Thyroid gland (tissue), 4 donors: ENCODE data around the gene VPS9D1. TPM values are rescaled to one million over a fixed set of nuclear protein-coding genes. Genes with fewer than 3 reads are reported as not detected.

Source experiments
- DNase-seq, 2 donors: peaks; one replicate each; pipeline ENCODE4 v3.0.0-alpha.2; 2019
- H3K27ac ChIP-seq, 3 donors: fragments of 200-600 bp; sonication (generic); 1 replicate in 2 of 3; 2 replicates in 1 of 3; pipeline ENCODE4 v1.5.1; 2016 to 2019; ENCODE audit warnings: mild to moderate bottlenecking in 1 of 3, moderate library complexity in 1 of 3
- H3K27me3 ChIP-seq: fragments of 200-600 bp; sonication (generic); one replicate; pipeline ENCODE4 v1.5.1; 2019
- H3K36me3 ChIP-seq, 2 donors: fragments of 200-600 bp; sonication (generic); one replicate each; pipeline ENCODE4 v1.5.1; 2016 to 2019
- H3K4me1 ChIP-seq, 2 donors: fragments of 200-600 bp; sonication (generic); one replicate each; pipeline ENCODE4 v1.5.1; 2017 to 2019
- H3K4me3 ChIP-seq, 3 donors: fragments of 200-600 bp; sonication (generic); replicated peaks in 1 of 3; 1 replicate in 2 of 3; 2 replicates in 1 of 3; pipeline ENCODE4 v1.5.1; 2016; ENCODE audit warnings: mild to moderate bottlenecking in 1 of 3
- H3K9me3 ChIP-seq: fragments of 200-600 bp; sonication (generic); one replicate; pipeline ENCODE4 v1.5.1; 2017
- POLR2A ChIP-seq, 2 donors: fragments of 450-650 bp; IDR thresholded peaks; one replicate each; pipeline ENCODE4 v1.6.1; 2017; ENCODE audit warnings: antibody characterized with exemption in 2 of 2, mild to moderate bottlenecking in 2 of 2, moderate library complexity in 1 of 2
- WGBS, 2 donors: methylation state at CpG; one replicate each; pipeline ENCODE4 v1.1.5; 2017; 5-methylcytosine and 5-hydroxymethylcytosine counted together
- intact Hi-C: fragments of 100-400 bp; cut with DNase I; formaldehyde crosslinking; loops from one replicate; pipeline ENCODE4 v1.15.1; 2023
- total RNA-seq, 4 donors: library from RNA; depleted of rRNA; stranded (reverse); fragments of >200 nt; gene quantifications; one replicate each; pipeline ENCODE4 v1.2.3, GENCODE V29; 2016
- TF ChIP-seq, protein P1 (sequence below), 6 experiments: fragments of 200-600 bp in 3 of 6; fragments of 450-650 bp in 3 of 6; sonication (generic) in 3 of 6; IDR thresholded peaks; one replicate each; pipeline ENCODE4 v1.5.1; 2016 to 2019; ENCODE audit warnings: antibody characterized with exemption in 6 of 6, mild to moderate bottlenecking in 2 of 6, inconsistent platforms in 1 of 6, moderate library complexity in 1 of 6

VPS9D1 gene
- total RNA-seq, 4 donors from 2014 or later, result 3.1 to 15.6 (median 9.0) TPM

GRCh38 chr16:89658221-89658879 is 62.3 kb downstream of the VPS9D1 start:
- TF ChIP-seq, protein P1, sequence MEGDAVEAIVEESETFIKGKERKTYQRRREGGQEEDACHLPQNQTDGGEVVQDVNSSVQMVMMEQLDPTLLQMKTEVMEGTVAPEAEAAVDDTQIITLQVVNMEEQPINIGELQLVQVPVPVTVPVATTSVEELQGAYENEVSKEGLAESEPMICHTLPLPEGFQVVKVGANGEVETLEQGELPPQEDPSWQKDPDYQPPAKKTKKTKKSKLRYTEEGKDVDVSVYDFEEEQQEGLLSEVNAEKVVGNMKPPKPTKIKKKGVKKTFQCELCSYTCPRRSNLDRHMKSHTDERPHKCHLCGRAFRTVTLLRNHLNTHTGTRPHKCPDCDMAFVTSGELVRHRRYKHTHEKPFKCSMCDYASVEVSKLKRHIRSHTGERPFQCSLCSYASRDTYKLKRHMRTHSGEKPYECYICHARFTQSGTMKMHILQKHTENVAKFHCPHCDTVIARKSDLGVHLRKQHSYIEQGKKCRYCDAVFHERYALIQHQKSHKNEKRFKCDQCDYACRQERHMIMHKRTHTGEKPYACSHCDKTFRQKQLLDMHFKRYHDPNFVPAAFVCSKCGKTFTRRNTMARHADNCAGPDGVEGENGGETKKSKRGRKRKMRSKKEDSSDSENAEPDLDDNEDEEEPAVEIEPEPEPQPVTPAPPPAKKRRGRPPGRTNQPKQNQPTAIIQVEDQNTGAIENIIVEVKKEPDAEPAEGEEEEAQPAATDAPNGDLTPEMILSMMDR (IDR thresholded peaks at IDR 0.05), result peak in 1 of 6 experiments; percentile 4
- TF ChIP-seq POLR2A (IDR thresholded peaks at IDR 0.05), result no peak
- Histone ChIP-seq H3K27ac (peak overlapping the region in 1 of 3 donors; percentile 54), H3K4me1 (peaks cover 8 to 15% of the 10 kb centered on the region in 2 donors), H3K4me3 (peak overlapping the region; percentile 43 to 93 (median 73)), H3K27me3 (no peaks in the 10 kb centered on the region), H3K9me3 (no peaks in the 10 kb centered on the region), H3K36me3 (no peaks in the 10 kb centered on the region)
- DNase-seq, result peak; percentile 8 to 25
- intact Hi-C loops, result no loop called here
- 16 to 20% methylated on average over 26 to 27 of the region's 27 CpGs for WGBS, 2 donors

GRCh38 chr16:89657442-89658220 is 63.1 kb downstream of the VPS9D1 start, which contains the start of the genes CHMP1A and SPATA33:
Gene CHMP1A, minus strand, starts transcription at chr16:89657708. Its CDS starts 120 bp downstream, at chr16:89657588.
Gene SPATA33, plus strand, starts transcription at chr16:89657836. Its CDS starts 76 bp downstream, at chr16:89657912.
- no peaks in the 10 kb centered on the region for H3K9me3 ChIP-seq
- TF ChIP-seq, protein P1 (IDR thresholded peaks at IDR 0.05), result no peak
- peak in 1 of 2 donors; percentile 43 for TF ChIP-seq POLR2A (IDR thresholded peaks at IDR 0.05)
- peak; percentile 88 to 89 for DNase-seq
- WGBS, 2 donors, result 1% methylated on average over 19 to 62 of the region's 99 CpGs
- intact Hi-C loops, result no loop called here
- no peaks in the 10 kb centered on the region for H3K36me3 ChIP-seq
- H3K4me1 ChIP-seq, result peaks cover 8 to 15% of the 10 kb centered on the region in 2 donors
- H3K4me3 ChIP-seq, result peak within 1 kb of the TSS; percentile 43 to 93 (median 73)
- H3K27me3 ChIP-seq, result no peaks in the 10 kb centered on the region
- H3K27ac ChIP-seq, result peak within 1 kb of the TSS; percentile 36 to 54 (median 39)

Other genes with a start within 250 kb of the VPS9D1 start
- gene ANKRD11, start 230.3 kb downstream of the VPS9D1 start, total RNA-seq, result 10 to 100 TPM; 62.1 to 90.4 (median 75.0) TPM
- gene SPG7, start 212.5 kb downstream of the VPS9D1 start, total RNA-seq, result 100 to 1,000 TPM; 218 to 392 (median 285) TPM
- 1,000 to 10,000 TPM; 5,127 to 8,436 (median 6,104) TPM for gene RPL13, start 160.2 kb downstream of the VPS9D1 start, total RNA-seq
- gene CPNE7, start 145.1 kb downstream of the VPS9D1 start, total RNA-seq, result 1 to 10 TPM in 1 of 4 donors, under 1 TPM in 1, not detected in 2; 0.44 to 1.1 TPM
- gene DPEP1, start 107.3 kb downstream of the VPS9D1 start, total RNA-seq, result 1 to 10 TPM in 2 of 4 donors, under 1 TPM in 2; 0.29 to 5.0 (median 1.3) TPM
- gene CHMP1A, start 63.2 kb downstream of the VPS9D1 start, total RNA-seq, result 10 to 100 TPM; 66.8 to 95.1 (median 76.0) TPM
- 1 to 10 TPM; 6.0 to 8.9 (median 7.5) TPM for gene SPATA33, start 63.1 kb downstream of the VPS9D1 start, total RNA-seq
- gene CDK10, start 34.2 kb downstream of the VPS9D1 start, total RNA-seq, result 100 to 1,000 TPM in 1 of 4 donors, 10 to 100 TPM in 3; 88.7 to 109 (median 91.3) TPM
- gene SPATA2L, start 19.2 kb downstream of the VPS9D1 start, total RNA-seq, result 10 to 100 TPM; 22.4 to 31.9 (median 27.7) TPM
- gene ZNF276, start 639 bp upstream of the VPS9D1 start, total RNA-seq, result 10 to 100 TPM; 21.2 to 38.9 (median 24.9) TPM
- gene FANCA, start 95.7 kb upstream of the VPS9D1 start, total RNA-seq, result 10 to 100 TPM in 1 of 4 donors, 1 to 10 TPM in 3; 2.3 to 10.3 (median 3.6) TPM
- gene SPIRE2, start 107.6 kb upstream of the VPS9D1 start, total RNA-seq, result 10 to 100 TPM in 2 of 4 donors, 1 to 10 TPM in 2; 7.0 to 10.9 (median 9.5) TPM
- 100 to 1,000 TPM; 144 to 266 (median 201) TPM for gene TCF25, start 152.7 kb upstream of the VPS9D1 start, total RNA-seq
- 10 to 100 TPM in 2 of 4 donors, 1 to 10 TPM in 2; 7.7 to 16.2 (median 11.4) TPM for gene MC1R, start 198.0 kb upstream of the VPS9D1 start, total RNA-seq
- 1 to 10 TPM in 1 of 4 donors, under 1 TPM in 3; 0.33 to 2.4 (median 0.68) TPM for gene TUBB3, start 202.4 kb upstream of the VPS9D1 start, total RNA-seq
- 10 to 100 TPM; 45.0 to 80.9 (median 72.1) TPM for gene DEF8, start 227.9 kb upstream of the VPS9D1 start, total RNA-seq